Occipital lobe (tissue), 2 donors: Measurements from ENCODE around the gene ABI3BP. TPM values are rescaled to one million over a fixed set of nuclear protein-coding genes. Genes with fewer than 3 reads are reported as not detected.

Experiments used
- DNase-seq: peaks from one replicate; lab custom pipeline; 2025; lab: John Stamatoyannopoulos, UW
- total RNA-seq: library from RNA; depleted of rRNA; stranded (reverse); fragments of >200 nt; gene quantifications from one replicate; pipeline ENCODE4 v1.2.3, GENCODE V29; 2014

ABI3BP gene
- total RNA-seq, 1 donor from 2014 or later: 7.8 TPM

DNA sequence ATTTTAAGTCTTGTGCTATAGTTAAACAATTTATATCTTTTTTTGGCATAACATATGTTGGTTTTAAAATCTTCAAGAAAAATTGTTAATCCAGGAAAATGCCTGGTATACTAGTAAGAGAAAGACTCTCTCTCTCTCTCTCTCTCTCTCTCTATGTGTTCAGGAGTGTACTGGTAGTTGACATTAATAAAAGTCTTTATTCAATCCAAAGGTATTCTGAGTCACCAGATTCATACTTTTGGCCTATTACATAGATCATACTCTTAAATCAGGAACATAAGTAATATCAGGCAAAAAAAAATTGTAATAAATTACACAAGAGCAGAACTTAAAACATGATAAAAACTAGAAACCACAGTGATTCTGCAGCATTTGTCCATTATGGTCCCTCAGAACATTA lies 213.7 kb downstream of the ABI3BP start:
- no peak for DNase-seq

DNA sequence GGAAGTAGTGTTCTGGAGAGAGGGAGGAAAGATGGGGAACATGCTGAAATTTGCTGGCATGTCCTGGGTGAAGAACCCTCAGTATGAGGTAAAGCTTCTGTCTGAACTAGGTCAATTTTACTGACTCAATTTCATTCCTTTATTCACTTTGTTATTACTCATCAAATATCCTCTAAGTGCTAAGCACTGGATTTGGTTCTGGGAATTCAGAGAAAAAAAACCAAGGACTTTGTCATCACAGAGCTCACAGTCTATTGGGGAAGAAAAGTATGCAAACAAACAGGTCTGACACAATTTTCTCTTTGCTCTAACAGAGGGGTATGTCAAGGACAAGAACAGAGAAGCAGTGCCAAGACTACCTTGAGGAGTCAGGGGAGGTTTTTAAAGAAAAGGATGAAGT lies 215.9 kb downstream of the ABI3BP start:
- DNase-seq: no peak

DNA sequence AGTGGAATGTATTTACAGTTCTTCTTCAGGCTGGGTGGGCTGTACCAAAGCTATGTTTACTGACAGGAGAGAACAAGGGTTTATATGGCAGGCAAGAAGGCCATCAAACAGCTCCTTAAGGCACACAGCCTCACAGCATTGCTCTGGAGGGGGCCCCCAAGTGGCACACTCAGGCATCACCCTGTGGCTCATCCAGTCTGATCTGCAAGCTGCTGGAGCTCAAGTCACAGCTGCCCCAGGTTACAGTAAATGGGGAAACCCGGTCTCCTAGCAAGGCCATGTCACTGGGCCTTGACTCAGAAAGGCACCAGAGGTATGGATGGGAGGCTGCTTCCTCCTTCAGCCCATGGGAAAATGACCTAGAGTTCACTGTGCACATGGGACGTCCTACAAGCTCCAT lies 216.5 kb downstream of the ABI3BP start:
- DNase-seq: no peak

DNA sequence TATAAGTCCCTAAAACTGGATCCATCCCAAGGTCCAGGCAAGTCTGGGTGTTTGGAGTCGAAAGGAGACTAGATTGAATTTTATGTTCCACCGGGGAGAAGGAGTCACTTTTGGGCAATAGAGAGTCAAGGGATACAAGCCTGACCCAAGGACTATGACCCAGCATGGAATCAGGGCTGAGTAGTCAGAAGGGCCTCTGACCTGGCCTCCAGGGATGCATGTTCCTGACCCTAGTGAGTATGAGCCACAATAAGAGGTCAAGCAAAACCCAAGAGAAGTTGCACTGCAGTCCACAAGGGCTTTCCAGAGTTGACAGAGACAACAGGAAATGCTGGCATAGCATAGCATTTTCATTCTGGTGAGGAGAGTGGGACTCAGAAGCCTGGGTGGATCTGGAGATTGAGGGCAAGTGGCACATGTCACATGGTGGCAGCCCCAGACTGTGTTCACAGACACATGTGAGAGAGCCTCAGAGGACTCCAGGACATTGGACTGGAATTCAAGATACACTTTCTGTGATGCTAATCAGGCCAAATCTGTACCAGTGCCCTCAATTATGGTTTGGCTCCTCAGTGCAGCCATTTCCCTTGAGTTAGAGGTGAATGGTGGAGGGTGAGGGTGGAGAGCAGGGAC lies 217.0 kb downstream of the ABI3BP start:
- DNase-seq: no peak

DNA sequence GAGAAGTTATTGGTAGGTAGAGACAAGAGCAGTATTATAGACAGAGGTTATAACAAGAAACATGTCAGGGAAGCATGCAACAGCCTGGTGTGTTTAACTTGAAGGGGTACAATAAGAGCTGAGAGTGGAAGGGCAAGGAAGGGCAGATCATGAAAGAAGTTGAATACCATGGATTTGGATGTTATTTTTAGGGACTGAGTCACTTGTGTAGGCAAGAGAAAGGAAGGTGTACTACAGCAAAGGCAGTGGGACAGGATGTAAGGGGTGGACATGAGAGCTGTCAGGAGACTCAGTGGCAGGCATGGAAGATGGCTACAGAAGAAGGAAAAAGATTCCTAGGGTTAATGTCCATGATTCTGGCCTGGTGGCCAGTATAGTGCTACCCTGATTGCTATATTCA lies 217.6 kb downstream of the ABI3BP start:
- no peak for DNase-seq

DNA sequence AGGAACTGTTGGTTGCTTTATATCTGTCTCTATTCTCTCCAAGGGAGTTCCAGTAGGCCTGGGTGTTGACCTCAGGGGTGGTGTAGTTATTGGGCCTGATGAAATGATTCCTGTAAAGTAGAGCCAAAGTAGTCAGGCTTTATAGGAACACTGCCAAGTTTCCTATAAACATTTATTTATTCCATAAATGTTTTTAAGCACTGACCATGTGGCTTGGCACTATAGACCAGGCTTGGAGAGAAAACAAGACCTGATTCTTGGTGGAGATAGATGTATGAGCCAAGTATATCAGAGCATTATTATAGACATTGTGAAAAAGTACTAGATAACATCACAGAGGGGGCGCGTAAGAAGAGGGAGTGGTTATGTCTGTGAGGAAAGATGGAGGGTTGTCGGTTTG lies 218.0 kb downstream of the ABI3BP start:
- no peak for DNase-seq

DNA sequence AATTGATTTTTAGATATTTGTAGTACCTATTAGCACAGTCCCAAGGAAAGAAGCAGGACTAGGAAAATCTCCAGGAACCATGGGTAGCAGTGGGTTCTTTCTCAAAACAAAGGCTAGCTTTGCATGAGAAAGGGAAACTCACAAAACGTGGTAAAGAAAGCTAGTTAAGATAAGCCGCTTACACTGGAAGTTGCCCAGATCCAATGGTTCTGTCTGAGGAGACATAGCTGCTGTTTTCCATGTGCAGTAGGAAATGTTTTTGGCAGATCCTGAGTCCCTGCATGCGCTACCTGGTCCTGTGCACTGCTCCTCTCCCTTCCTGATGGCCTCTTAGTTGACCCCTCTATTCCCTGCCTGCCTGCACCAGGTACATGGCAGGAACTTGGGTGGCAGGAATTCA lies 223.5 kb downstream of the ABI3BP start:
- no peak for DNase-seq

DNA sequence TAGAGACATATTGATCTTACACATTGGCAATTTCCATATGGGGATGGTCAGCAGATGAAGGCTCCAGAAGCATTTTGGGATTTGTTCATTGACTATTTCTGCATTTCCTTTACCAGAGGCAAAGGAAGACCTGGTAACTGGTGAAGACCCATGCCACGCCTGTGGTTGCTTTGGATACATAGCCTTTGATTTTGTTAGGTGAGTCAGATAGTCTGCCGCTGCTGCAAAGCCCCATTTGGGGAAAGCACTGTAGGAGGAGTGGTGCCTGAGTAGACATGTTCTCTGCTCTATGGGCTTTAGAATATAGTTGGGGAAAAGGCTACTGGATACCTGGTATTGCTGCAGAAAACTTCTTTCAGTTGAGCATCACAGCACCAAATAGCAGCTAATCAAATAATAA lies 227.2 kb downstream of the ABI3BP start:
- no peak for DNase-seq

DNA sequence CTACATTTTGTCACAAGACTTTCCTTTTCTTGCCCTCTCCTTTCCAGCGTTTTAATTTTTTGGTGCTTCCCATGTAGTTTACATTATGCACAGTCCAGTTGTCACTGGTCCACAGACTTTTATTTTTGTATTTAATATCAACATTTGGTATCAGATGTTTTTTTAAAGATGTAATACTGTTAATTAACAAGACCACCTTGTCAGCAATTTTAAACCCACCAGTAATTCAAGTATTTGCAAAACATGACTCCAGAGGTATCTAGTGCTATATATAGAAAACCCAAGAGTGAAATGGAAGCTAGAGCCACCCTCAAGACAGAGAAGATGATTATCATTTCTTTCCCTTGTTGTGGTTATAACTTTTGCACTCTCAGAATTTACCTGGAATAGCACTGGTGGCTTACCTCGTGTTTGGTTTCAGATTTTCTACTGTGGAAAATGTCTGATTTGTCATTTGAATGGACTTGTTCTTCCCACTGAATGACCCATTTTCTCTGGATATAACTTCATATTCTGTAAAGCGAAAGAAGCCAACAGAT lies 227.7 kb downstream of the ABI3BP start:
- no peak for DNase-seq

DNA sequence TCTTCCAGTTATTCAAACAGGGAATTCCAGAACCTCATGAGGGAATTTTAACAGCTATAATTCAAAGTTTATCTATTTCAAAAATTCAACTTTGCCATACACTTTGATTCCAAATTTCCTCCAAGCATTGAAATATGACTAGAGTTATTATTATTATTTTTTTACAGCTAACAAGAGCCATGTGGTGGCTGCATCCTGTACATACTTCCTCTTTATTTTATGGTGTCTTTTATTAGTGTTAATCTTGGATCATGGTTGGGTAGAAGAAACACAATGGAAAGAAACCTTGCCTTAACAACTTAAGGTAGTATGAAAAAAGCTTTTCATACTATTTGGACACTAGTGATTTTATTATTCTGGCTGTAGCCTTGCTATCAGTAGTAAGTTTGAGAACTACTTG lies 231.3 kb downstream of the ABI3BP start:
- no peak for DNase-seq

DNA sequence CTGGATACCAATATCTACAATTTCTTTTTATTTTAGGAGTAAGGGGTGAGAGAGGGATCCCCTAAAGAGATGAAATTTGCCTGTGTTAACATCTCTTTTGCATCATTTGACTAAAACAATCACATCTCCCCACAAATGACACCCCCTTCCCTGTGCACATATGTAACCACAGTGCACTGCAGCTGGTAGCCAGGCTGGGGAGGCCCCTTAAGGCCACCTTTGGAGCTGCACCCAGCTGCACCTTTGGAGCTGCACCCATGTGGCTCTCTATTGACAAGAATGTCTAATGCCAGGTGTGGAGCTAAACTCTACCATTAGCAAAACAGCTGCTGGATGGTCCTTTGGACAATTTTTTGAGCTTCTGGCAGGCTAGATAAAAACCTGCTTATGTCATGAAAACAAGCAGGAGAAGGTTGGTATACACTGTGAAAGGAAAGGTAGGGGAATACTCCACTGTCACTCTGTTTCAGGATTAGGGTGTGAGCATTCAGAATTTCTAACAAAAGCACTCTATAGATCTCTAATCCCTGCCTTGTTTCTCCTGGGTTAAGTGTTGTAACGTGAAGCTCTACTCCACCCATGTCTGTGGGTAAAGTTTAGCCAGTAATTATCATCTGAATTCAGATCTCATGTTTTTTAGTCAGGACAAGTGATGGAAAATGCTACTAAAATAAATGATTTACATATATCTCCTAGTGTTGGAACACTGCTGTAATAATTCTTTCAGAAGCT lies 231.8 kb downstream of the ABI3BP start:
- no peak for DNase-seq

DNA sequence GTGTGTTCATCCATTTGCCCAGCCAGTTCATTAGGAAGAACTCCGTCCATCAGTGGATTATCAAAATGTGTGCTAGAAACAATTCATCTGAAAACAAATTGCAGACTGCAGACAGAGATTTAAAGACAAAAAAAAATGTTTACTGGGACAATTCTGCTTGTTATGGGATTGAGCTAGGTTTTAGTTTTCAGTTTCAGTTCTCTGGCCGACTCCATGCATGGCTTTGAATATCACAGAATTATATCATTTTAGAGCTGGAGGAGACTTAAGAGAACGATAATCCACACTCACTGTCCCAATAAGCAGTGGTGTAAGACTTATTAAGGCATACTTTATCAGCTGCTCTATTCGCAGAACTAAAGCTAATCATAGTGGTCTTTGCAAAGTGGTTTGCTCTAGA lies 232.8 kb downstream of the ABI3BP start:
- no peak for DNase-seq

DNA sequence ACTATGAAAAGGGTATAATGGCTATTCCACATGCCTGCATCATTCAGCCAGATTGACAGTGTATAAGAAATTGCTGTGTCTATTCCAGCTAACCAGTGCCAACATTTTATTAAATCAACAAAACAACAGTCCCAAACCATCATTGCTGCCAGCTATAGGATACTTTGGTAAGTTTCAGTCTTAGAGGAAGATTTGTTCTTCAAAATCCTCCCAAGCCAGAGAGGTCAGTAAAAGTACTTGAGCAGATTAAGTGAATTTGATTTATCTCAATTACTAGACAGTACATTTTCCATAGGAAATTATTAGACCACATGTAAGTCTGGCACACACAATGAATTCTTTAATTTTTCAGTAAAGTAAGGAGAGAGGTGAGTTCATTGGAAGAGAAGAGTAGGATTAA lies 233.3 kb downstream of the ABI3BP start:
- no peak for DNase-seq

DNA sequence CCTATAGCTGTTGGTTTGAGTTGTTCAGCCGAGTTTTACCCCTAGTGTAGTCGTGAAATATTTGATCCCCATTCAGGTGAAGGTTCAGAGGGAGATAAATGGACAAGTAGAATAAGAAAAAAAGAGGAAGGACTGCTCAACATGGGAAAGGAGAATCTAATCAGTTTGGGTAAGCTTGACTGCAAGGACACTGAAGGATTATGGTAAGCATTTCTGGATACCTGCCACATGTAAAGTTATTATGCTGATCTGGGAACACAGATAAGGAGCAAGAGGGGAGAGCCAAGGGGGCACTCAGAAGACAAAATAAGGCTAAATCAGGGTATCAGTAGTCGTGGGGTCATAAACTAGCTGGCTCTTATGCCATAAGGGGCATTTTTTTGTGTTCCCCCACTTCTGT lies 234.1 kb downstream of the ABI3BP start:
- DNase-seq: no peak

DNA sequence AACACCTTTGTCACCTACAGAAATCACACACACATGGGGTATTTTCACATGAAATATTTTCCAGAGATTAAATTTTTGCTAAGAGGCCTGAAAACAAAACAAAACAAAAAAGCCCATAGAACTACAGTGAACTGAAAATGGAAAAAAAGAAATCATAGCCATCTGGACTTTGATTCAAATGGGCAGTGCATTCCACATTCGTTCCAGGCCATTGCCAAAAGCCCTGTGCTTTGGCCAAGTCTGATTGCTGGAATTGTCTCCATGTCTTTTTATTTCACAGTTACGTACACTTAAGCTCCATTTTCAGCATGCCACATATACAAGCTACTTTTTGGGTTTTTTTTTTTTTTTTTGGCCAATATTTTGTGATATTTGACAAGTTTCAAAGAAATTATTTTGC lies 236.8 kb downstream of the ABI3BP start:
- no peak for DNase-seq

DNA sequence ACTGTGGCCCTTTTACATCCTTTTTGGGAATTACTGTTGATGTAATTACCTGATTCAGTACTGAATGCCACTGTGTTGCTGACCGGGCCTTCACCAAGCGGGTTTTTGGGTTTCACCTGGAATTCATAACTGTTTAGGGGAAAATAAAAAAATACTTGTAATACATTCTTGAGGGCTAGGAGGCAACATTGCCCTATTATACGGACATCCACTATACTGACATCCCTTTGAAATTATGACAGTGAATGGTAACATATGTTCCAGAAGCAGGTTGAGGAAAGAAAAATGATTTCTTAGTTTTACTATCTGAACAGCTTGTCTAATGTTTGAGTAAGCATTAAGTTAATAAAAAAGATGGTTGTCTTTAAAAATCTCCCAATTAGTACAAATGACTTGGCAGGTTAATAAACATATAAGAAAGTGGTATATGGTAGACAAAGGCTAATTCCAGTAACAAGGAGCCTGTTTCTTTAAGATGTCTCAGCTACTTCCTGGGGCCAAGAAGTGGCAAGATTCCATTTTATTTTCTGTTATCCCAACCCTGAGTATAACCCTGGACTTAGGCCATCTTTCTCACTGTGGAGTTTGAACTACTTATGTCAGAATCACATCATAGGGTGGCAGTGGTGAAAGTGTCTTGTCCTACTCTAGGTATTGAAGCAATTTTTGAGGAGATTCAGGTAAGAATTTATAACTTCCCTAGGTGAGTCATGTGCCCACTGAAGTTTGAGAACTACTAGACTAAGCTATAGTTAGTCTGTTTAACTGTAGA lies 238.5 kb downstream of the ABI3BP start:
- DNase-seq: no peak

DNA sequence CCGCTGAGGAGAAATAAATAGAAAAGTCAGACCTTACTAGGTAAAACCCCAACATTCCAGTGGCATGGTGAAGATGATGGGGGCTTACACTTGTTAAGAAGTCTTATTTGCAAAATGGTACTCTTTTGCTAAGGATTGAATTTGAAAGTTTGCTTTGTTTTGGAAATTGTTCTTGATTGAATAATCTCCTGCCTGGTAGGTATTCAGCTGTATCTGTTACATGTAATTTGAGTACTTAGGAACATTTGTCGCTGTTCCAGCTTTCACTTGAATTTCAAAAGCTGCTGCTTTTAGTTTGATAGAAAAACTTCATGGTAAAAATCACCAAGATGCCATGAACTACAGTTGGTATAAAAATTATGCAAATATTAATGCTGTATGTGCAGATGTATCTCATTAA lies 239.4 kb downstream of the ABI3BP start:
- no peak for DNase-seq

DNA sequence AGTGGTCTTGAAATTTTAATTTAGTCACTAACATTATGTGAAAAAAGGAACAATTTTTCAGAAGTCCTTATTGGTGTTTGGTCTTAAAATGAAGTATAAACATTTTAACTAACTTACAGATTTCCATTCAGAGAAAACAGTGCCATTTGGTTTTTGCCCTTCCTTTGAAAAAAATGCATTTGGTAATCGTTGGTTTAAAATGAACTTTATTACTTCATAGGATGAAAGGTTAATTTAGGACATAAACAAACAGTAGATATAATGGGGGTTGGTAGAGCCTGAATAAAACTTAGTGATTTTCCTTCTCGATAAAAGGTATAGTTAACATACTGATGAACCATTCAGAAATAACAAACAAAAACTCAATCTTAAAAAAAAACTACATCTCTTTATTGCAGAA lies 244.3 kb downstream of the ABI3BP start:
- DNase-seq: no peak

DNA sequence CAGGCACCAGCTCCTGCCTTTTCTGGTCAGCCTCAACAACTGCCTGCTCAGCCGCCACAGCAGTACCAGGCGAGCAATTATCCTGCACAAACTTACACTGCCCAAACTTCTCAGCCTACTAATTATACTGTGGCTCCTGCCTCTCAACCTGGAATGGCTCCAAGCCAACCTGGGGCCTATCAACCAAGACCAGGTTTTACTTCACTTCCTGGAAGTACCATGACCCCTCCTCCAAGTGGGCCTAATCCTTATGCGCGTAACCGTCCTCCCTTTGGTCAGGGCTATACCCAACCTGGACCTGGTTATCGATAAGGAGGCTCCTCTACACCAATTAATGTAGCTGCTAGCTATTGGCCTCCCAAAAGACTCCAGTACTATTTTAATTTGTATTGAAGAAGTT lies 245.0 kb downstream of the ABI3BP start:
- no peak for DNase-seq

DNA sequence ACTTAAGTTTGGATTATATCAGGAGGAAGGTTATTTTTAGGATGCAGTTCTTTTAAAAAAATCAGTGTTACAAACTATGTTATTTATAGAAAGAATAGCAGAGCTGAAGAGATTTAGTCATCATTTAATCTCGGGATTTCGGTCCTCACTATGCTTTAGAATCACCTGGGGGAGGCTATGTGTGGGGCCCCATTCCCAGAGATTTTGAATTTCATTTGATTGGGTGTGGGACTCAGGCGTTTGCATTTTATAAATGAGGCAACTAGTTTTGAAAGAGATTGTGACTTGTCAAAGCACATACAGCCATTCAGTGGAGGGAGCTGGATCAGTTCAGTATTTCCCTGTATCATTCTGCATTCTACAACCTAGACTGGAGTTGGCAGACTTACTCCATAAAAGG lies 247.1 kb downstream of the ABI3BP start:
- DNase-seq: no peak

DNA sequence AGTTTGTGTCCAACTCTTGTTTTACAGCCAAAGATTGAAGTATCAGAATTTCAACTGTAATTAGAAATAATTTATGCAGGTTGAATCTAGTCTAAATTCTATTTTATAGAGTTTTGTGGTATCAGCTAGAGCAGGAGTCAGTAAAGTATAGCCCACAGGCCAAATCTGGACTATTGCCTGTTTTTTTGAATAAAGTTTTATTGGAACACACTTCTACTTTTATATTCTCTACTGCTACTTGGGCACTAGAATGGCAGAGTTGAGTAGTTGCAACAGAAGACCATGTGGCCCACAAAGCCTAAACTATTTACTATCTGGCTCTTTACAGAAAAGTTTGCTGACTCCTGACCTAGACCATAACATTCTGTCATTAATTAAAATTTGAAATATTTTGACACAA lies 247.6 kb downstream of the ABI3BP start:
- no peak for DNase-seq

DNA sequence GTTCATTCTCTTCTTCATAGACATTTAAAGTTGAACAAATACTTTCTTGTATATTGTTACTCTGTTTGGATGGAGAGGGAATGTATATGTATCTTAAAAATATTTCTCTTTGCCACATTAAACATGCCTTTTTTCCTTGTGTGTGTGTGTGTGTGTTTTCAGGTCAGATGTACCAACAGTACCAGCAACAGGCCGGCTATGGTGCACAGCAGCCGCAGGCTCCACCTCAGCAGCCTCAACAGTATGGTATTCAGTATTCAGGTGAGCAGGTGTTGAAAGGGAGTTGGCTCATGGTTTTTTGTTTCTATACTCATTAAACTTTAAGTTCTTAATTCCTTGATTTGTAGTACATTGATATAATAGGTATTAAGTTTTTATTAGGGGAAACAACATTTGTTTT lies 248.6 kb downstream of the ABI3BP start:
- no peak for DNase-seq

DNA sequence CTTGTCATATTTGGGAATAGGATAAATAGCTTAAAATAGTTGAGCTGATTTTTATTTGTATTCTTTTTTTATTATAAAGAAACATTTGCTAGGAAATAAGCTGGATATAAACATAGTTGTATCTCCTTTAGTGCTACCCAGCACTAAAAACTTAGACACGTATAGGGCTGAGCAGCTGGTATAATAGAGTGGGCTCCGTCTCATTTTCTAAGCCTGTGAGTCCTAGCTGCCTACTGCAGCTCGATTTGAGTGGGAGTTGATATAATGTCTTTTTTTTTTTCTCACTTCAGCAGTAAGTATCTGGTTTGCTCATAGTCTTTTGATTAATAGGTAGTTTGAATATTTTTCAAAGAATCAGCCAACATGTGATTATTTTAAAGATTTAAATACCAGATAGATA lies 249.7 kb downstream of the ABI3BP start:
- DNase-seq: no peak
